Esophagus muscularis mucosa (tissue), 3 donors: ENCODE data around the gene KRT77.

Source experiments
- CTCF ChIP-seq, 3 experiments: fragments of 200-600 bp in 2 of 3; fragments of 450-650 bp in 1 of 3; sonication (generic) in 2 of 3; IDR thresholded peaks; one replicate each; pipeline ENCODE4 v1.5.1; 2017 to 2019; ENCODE audit warnings: antibody characterized with exemption in 3 of 3, mild to moderate bottlenecking in 2 of 3, moderate library complexity in 1 of 3
- POLR2A ChIP-seq: fragments of 450-650 bp; IDR thresholded peaks from one replicate; pipeline ENCODE4 v1.6.1; 2017; ENCODE audit warnings: antibody characterized with exemption, moderate library complexity, mild to moderate bottlenecking, low read depth
- POLR2AphosphoS5 ChIP-seq, 2 donors: sonication (generic); formaldehyde crosslinking; IDR thresholded peaks; one replicate each; pipeline ENCODE4 v1.6.1; 2017; ENCODE audit warnings: antibody characterized with exemption in 2 of 2

- TF ChIP-seq POLR2A (no peak), CTCF (IDR thresholded peaks at IDR 0.05) (no peak), POLR2AphosphoS5 (IDR thresholded peaks at IDR 0.05) (no peak)
These were observed 25.8 kb upstream of the KRT77 start for GRCh38 chr12:52729147-52729546.
